Endothelial cell (in vitro differentiated cells): ENCODE results near the gene CEACAM5. TPM values are rescaled to one million over a fixed set of nuclear protein-coding genes. Genes with fewer than 3 reads are reported as not detected.

ENCODE experiments used
- DNase-seq: peaks from one replicate; pipeline ENCODE4 v3.0.0; 2021; ENCODE audit warnings: low spot score
- H3K27ac Mint-ChIP-seq: one replicate; pipeline ENCODE4 v1.8.0; 2021; ENCODE audit warnings: mixed read lengths, inconsistent platforms; ENCODE audit not compliant: unreplicated experiment
- H3K27me3 Mint-ChIP-seq: one replicate; pipeline ENCODE4 v1.8.0; 2021; ENCODE audit warnings: mild to moderate bottlenecking, moderate library complexity, mixed read lengths, inconsistent platforms; ENCODE audit not compliant: unreplicated experiment
- H3K36me3 Mint-ChIP-seq: one replicate; pipeline ENCODE4 v1.8.0; 2021; ENCODE audit warnings: mild to moderate bottlenecking, low read depth, mixed read lengths, inconsistent platforms; ENCODE audit not compliant: unreplicated experiment
- H3K4me1 Mint-ChIP-seq: one replicate; pipeline ENCODE4 v1.8.0; 2021; ENCODE audit warnings: mild to moderate bottlenecking, mixed read lengths, inconsistent platforms; ENCODE audit not compliant: unreplicated experiment
- H3K4me3 Mint-ChIP-seq: one replicate; pipeline ENCODE4 v1.8.0; 2021; ENCODE audit warnings: mild to moderate bottlenecking, mixed read lengths, inconsistent platforms; ENCODE audit not compliant: unreplicated experiment
- H3K9me3 Mint-ChIP-seq: one replicate; pipeline ENCODE4 v1.8.0; 2021; ENCODE audit warnings: mixed read lengths, inconsistent platforms; ENCODE audit not compliant: unreplicated experiment
- total RNA-seq: library from RNA; stranded (reverse); fragmentation: NEBNext Ultra II Directional; extraction: Animal tissue kit (Norgen Biotek cat#: 25700); gene quantifications from one replicate; pipeline ENCODE4 v1.2.1, GENCODE V29; 2021; ENCODE audit not compliant: unreplicated experiment
- TF ChIP-seq, protein P1 (sequence below): fragments of 200-600 bp; sonication (generic); IDR thresholded peaks from one replicate; pipeline ENCODE4 v1.5.0; 2021; ENCODE audit warnings: antibody characterized with exemption; ENCODE audit not compliant: unreplicated experiment

CEACAM5 gene
- total RNA-seq, 1 donor from 2014 or later, result not detected

DNA sequence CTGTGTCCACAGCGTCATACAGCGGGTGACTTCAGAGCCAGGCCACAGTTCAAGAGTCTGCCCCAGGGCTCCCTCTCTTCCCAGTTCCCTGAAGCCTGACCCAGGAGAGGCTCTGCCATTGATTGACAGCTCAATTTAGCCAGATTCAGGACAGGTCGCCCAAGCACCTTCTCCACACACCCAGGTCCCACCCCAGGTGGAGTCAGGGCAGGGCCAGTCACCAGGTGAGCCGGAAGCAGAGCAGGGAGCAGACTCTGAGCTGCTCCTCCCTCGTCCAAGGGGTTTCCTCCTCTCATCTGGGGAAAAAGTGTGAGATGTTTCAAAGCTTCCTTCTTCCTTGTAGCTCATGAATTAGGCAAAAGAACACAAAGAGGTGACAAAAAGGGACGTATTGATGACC lies 26.0 kb upstream of the CEACAM5 start:
- no peak overlapping the region for H3K4me3 Mint-ChIP-seq
- no peaks in the 10 kb centered on the region for H3K36me3 Mint-ChIP-seq
- TF ChIP-seq, protein P1, sequence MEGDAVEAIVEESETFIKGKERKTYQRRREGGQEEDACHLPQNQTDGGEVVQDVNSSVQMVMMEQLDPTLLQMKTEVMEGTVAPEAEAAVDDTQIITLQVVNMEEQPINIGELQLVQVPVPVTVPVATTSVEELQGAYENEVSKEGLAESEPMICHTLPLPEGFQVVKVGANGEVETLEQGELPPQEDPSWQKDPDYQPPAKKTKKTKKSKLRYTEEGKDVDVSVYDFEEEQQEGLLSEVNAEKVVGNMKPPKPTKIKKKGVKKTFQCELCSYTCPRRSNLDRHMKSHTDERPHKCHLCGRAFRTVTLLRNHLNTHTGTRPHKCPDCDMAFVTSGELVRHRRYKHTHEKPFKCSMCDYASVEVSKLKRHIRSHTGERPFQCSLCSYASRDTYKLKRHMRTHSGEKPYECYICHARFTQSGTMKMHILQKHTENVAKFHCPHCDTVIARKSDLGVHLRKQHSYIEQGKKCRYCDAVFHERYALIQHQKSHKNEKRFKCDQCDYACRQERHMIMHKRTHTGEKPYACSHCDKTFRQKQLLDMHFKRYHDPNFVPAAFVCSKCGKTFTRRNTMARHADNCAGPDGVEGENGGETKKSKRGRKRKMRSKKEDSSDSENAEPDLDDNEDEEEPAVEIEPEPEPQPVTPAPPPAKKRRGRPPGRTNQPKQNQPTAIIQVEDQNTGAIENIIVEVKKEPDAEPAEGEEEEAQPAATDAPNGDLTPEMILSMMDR, result no peak
- H3K4me1 Mint-ChIP-seq, result peaks cover under 1% of the 10 kb centered on the region
- no peak for DNase-seq
- H3K9me3 Mint-ChIP-seq, result no peaks in the 10 kb centered on the region
- no peak overlapping the region for H3K27ac Mint-ChIP-seq
- H3K27me3 Mint-ChIP-seq, result peaks cover 4% of the 10 kb centered on the region

DNA sequence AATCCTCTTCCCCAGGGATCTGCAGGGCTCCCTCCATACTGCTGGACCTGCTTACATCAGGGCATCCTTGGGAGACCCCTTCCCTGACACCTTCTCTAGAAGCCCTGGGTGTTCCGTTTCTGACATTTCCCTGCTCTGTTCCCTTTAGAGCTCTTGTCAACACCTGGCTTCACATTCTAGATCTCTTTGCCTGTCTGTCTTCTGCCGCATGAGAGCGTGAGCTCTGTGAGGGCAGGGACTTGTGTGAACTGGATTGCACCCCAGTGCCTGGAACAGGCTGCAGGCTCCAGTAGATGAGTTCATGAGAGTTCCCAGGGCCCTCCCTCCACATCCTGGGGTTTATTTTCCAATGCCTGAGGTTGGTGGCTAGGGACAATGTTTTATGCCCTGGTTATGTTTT lies 21.0 kb upstream of the CEACAM5 start:
- H3K9me3 Mint-ChIP-seq, result no peaks in the 10 kb centered on the region
- DNase-seq, result no peak
- H3K27me3 Mint-ChIP-seq, result peaks cover 9% of the 10 kb centered on the region
- H3K36me3 Mint-ChIP-seq, result no peaks in the 10 kb centered on the region
- H3K27ac Mint-ChIP-seq, result no peak overlapping the region
- H3K4me1 Mint-ChIP-seq, result peaks cover 5% of the 10 kb centered on the region
- TF ChIP-seq, protein P1, result no peak
- no peak overlapping the region for H3K4me3 Mint-ChIP-seq

DNA sequence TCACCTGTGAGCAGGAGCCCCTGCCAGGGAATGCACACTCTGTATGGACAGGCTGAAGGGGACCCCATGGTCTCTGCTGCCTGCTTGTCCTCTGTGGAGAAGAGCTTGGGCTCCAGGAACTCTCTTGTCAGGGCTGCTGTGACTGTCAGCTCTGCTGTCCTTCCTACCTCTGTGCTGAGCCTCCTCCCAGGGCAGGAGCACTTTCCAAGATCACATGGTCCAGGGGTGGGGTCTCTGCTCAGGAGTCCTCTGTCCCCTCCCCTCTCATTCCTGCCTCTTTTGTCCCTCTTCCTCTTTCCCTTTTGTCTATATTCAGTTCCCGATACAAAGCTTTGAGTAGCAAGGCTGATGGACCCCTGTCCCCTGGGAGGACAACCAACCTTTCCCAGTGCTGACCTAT lies 20.3 kb upstream of the CEACAM5 start, which contains the start of gene CEACAM7:
Gene CEACAM7, minus strand, starts transcription at position 173 of the 400 bp plus-strand sequence. Its CDS starts 105 bp downstream, at position 68.
- peaks cover 5% of the 10 kb centered on the region for H3K4me1 Mint-ChIP-seq
- TF ChIP-seq, protein P1, result no peak
- no peak within 1 kb of the TSS for H3K27ac Mint-ChIP-seq
- H3K27me3 Mint-ChIP-seq, result peaks cover 9% of the 10 kb centered on the region
- no peaks in the 10 kb centered on the region for H3K9me3 Mint-ChIP-seq
- H3K4me3 Mint-ChIP-seq, result no peak within 1 kb of the TSS
- no peak for DNase-seq
- H3K36me3 Mint-ChIP-seq, result no peaks in the 10 kb centered on the region

DNA sequence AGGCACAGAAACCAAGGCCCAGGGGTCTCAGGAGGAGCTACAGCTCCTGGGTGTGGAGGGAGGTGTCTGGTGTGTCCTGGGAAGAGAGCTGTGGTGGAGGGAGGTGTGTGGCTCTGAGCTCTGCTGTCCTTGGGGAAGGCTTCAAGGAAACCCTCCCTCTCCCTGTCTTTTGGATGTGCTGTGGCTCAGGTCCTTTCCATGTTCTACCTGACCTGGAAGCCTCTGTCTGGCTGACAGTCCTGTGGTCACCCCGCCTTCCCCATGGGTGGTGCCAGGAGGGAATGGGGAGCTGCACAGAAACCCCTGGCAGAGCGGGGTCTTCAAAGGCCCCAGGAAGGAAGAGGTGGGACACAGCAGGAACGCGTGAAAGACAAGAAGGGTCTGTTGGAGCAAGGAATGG lies 19.7 kb upstream of the CEACAM5 start:
- DNase-seq, result no peak
- Mint-ChIP-seq H3K27ac (no peak overlapping the region), H3K4me1 (peaks cover 5% of the 10 kb centered on the region), H3K9me3 (no peaks in the 10 kb centered on the region), H3K27me3 (peaks cover 9% of the 10 kb centered on the region), H3K36me3 (no peaks in the 10 kb centered on the region), H3K4me3 (no peak overlapping the region)
- TF ChIP-seq, protein P1, result no peak

DNA sequence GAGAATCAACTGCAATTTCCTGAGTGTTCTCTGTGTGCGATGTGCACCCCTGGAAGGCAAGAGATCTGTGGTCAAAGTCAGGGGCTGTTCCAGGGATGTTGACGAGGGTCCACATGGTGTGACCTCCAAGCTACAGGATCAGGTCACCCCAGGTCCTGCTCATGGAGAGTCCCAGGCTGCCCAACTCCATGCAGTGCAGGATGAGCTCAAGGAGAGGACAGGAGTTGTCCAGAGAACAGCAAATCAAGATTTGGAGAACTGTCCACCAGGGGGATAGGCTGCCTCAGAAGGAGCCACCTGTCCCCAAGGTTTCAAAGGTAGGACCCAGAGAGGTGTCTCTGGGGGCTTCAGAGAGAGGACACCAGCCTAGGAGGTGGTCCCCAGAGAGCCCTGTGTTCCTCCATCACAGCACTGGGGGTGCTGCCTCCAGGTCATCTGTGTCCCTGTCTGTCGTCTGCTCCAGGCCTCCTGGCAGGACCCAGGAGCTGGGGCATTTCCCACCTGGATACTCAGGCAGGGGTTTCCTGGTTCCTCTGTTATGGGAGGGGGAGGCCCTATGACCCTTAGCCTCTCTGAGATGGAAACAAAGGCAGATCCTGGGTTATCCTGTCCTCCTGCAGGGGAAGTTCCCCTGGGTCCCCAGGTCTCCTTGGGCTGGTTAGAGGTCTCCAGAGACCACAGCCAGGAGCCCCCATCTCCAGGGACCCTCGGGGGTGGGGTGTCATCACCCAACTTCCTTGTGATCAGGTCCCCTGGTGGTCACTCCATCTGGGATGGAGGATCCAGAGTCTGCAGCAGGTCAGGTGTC lies 18.2 kb upstream of the CEACAM5 start:
- peaks cover 12% of the 10 kb centered on the region for H3K27me3 Mint-ChIP-seq
- H3K27ac Mint-ChIP-seq, result no peak overlapping the region
- H3K9me3 Mint-ChIP-seq, result no peaks in the 10 kb centered on the region

More for the DNA sequence above, 18.2 kb upstream of the CEACAM5 start:
- no peak for DNase-seq
- TF ChIP-seq, protein P1, result peak; percentile 7
- Mint-ChIP-seq H3K4me3 (no peak overlapping the region), H3K36me3 (no peaks in the 10 kb centered on the region), H3K4me1 (peaks cover 5% of the 10 kb centered on the region)
